Anterior cingulate cortex (tissue), 58 donors: ENCODE measurements around the gene XRCC1.
A peak's percentile ranks its signal among the peaks of the same experiment; 100 is the strongest.
"Not testable (repeated sequence)": the region's sequence is repeated elsewhere in the genome, so short reads cannot be mapped to it uniquely, and the experiment has no call there.

Experiments
- DNase-seq, 58 donors: peaks; one replicate each; lab custom pipeline; 2025; lab: John Stamatoyannopoulos, UW

The XRCC1 gene

DNA sequence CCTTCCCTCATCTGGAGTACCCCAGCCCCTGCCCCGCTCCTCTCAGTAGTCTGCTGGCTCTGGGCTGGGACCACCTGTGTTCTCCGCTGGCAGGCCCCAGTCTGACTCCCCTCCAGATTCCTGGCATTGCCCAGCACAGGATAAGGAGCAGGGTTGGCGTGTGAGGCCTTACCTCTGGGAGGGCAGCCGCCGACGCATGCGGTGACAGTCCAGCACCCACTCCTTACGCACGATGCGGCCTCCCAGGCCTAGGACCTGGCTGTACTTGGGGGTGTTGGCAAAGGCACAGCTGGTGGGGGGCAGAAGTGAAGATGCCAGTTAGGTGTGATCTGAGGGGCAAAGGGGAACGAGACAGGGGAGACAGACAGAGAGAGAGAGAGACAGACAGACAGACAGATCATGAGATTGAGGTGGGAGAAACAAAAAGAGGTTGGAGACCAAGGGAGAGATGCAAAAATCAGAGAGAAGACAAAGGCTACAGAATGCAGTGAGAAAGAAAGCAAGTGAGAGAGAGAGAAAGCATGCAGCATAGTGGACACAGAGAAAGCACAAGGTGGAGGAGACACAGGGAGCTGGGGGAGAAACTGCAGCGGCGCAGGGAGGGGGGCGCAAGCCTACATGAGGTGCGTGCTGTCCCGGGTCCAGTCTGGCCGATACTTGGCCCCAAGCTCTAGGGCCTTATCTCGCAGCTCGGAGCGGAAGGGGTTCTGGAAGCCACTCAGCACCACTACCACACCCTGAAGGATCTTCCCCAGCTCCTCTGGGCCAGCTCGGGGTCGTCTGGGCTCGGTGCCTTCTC lies 23.7 kb downstream of the XRCC1 start:
- DNase-seq = no peak

DNA sequence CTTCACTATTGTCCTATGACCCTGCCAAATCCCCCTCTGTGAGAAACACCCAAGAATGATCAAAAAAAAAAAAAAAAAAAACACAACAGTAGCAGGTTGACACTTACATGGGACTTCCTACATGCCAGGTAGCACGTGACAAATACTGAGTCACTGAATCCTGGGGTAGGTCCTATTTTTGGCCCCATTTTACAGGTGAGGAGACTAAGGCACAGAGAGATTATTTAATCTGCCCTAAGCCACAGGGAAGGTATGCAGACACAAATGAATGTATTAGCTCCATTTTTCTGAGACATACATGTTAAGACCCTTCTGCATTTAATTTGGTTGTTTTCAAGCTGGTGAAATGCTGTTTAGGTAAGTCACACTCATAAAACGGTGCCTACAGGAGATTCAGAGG lies 26.6 kb downstream of the XRCC1 start:
- DNase-seq = no peak

DNA sequence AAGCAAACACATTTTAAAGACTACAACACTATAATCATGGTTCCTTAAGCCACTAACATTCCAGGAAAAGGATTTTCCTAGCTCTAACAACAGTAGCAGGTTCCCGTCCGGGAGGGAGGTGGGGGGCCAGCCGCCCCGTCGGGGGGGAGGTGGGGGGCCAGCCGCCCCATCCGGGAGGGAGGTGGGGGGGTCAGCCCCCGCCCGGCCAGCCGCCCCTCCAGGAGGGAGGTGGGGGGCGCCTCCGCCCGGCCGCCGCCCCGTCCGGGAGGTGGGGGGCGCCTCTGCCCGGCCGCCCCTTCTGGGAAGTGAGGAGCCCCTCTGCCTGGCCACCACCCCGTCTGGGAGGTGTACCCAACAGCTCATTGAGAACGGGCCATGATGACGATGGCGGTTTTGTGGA lies 27.4 kb downstream of the XRCC1 start:
- DNase-seq = not testable (repeated sequence)

DNA sequence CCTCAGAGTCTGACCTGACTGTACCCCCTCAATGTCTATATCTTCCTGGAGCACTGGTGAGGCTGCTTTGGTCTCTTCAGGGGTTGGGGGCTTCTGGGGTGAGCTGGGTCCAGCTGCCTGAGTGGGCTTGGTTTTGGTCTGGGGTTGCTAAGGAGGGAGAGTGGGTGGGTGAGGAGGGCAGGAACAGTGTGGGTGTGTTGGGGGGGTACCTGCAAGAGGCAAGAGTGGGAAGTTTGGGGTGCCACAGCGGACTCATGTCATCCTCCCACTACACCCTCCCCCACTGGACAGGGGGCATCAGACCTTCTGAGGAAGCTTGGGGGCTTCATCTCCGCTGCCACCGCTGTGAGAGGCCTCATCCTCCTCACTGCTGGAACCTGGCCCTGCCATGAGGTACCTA lies 28.7 kb downstream of the XRCC1 start:
- DNase-seq = no peak

DNA sequence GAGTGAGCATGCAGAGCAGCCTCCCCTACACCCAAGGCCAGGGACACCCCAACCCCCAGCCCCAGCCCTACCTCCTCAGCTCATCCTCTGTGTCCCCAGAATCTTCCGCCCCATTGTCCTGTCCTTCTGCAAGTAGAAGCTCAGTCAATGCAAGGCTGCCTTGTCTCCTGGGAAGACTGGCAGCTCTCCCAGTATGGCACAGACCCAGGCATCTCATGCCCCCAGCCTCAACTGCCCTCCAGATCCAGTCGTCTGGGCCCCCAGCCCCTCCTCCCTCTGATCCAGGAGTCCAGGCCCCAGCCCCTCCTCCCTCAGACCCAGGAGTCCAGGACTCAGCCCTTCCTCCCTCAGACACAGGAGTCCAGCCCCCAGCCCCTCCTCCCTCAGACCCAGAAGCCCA lies 29.3 kb downstream of the XRCC1 start:
- DNase-seq = peak in 20 of 58 donors; percentile 3 to 26 (median 14)

DNA sequence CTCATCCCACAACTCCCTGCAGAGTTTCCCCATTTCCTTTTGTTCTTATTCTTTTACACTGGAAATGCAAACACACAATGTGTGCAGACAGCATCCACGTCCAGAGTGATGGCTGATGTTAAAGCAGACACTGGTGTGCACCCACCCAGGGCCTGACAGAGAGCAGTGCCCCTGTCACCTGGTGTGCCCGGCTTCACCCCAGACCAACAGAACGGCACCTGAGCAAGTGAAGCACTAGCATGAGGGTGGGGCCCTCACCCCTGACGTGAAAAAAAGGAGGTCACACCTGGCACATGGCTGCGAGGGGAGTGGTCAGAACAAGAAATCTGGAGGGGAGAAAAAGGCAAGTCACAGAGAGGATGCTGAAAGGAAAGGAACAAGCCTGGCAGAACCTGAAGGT lies 30.1 kb downstream of the XRCC1 start:
- no peak for DNase-seq

DNA sequence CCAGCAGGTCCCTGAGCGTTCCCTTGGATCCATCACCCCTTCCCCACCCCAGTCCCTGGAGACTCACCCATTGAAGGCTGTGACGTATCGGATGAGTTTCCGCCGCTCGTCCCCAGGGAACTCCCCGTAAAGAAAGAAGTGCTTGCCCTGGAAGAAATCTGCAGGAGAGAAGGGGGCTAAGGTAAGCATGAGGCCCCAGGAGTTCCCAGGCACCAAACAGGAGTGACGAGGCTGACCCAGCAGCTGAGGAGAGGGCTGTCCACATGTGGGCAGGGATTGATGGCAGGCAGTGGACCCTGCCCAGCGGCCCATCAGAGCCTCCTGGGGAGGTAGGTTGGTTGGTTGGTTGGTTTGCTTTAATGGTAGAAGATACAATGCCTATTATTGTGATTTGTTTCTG lies 31.2 kb downstream of the XRCC1 start:
- no peak for DNase-seq

DNA sequence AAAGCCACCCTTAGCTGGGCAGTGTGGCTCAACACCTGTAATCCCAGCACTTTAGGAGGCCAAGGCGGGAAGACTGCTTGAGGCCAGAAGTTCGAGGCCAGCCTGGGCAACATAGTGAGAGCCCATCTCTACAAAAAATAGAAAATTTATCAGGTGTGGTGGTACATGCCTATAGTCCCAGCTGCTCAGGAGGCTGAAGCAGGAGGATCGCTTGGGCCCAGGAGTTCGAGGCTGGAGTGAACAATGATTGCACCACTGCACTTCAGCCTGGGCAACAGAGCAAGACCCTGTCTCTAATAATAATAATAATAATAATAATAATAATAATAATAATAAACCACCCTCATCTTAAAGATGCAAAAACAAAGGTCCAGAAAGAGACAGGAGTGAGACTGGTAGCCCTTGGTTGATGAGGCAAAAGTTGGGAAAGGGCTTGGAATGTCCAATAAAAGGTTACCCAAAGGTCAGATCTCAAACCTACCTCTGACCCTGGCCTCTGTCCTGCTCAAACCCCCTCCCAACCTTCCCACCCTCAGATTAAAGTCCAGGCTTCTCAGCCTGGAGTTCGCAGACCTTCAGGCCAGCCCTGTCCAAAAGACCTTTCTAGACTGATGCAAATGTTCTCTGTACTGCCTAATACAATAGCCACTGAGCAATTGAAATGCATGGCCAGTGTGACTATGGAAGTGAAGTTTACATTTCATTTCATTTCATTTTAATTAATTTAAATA lies 33.2 kb downstream of the XRCC1 start:
- DNase-seq = no peak

DNA sequence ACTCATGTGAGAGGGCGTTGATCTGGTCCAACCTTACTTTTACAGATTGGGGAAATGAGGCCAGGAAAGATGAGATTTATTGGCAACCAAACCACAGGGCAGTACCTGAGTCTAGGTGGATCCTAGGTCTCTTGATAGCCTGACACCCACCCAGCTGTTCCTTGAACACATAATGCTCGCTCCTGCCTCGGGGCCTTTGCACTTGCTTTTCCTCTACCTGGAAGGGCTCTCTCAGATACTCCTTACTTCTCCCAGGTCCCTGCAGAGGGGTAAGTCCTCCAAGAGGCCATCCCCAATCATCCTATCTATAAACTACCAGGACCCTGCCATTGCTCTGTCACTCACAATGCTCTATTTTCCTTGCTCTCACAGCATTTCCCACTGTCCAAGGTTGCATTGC lies 34.9 kb downstream of the XRCC1 start:
- DNase-seq = no peak

DNA sequence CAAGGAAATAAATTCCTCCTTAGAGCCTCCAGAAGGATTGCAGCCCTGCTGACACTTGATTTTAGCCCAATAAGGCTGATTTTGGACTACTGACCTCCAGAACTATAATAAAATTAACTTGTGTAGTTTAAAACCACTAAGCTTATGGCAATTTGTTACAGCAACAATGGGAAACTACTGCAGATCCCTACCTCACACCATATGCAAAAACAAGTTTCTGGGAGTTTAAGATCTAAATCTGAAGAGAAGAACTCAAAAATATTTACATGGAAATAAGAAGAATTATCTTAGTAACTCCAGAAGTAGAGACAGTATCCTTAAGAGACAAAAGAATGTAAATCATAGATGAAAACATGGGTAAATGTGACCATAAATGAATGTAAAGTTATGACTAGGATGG lies 36.4 kb downstream of the XRCC1 start:
- no peak for DNase-seq

DNA sequence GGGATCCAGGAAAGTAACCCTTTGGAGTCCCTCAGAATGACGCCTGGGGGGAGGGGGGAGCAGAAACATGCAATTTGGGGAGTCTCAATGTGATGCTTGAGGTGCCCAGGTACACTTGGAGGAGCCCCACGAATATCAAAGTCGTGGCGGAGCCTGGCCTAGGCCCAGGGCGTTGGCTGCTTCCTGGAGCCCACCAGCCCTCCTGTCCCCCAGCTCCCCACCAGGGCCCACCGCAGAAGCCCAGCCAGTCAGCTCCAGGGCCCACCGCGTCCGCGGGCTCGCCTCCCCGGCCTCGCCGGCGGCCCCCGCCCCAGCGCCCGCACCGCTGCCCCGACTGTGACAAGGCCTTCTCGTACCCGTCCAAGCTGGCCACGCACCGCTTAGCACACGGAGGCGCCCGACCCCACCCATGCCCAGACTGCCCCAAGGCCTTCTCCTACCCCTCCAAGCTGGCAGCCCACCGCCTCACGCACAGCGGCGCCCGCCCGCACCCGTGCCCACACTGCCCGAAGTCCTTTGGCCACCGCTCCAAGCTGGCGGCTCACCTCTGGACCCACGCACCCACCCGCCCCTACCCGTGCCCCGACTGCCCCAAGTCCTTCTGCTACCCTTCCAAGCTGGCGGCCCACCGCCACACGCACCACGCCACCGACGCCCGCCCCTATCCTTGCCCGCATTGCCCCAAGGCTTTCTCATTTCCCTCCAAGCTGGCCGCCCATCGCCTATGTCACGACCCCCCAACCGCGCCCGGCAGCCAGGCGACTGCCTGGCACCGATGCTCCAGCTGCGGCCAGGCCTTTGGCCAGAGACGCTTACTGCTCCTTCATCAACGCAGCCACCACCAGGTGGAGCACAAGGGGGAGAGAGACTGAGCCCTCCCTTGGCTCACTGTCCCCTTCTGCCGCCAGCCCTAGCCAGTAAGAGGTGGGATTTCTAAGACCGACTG lies 40.2 kb downstream of the XRCC1 start:
- peak in 53 of 58 donors; percentile 2 to 77 (median 35) for DNase-seq

DNA sequence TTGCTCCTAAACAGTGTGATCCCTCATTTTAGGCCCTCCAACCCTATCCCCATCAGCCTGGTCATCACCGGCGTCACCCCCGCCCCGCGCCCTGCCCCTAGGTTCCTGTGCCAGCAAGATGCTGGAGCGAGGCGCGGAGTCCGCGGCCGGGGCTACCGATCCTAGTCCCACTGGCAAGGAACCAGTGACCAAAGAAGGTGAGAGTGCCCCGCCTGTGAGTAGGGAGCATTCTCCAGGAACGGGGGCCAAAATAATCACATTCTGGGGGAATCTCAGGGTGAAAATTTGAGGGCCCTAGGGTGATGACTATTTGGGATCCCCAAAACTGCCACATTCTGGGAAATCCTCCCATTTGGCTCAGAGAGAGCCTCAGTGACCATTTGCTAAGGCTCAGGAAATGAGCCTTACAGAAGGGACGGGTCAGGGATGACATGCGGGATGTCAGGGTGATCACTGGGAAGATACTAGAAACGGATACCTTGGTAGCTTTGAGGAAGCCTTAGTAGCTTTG lies 41.0 kb downstream of the XRCC1 start:
- DNase-seq = no peak

DNA sequence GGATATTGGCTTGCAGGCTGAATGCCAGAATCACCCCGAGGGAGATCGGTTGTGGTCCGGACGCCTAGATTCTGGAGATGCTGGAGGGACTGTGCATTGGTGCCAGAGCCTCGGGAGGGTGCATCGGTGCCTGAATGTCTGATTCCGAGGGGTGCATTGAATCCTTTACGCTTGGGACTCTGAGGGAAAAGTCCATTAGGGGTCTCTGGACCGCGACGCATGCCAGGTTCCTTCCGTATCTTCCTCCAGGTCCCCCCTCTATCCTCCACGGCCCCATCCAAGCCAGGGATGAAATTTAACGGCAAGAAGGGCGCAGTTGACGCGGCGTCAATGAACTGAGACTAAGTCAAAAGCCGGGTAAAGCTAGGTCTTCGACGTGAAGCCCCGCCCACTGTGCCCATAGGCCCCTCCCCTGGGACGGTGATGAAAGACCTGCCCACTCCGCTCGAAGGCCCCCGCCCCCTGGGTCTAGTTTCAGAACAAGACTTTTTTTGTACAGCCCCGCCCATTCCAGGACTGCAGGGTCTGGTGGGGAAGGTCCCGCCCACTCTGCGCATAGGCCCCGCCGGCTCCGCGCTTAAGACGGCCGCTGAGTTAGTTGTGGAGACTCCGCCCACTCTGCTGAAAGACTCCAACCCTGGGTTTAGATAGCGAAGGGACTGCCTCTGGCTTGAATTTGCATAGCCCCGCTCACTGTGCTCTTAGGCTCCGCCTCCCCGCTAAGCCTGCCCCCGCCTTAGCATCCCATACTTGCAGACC lies 41.6 kb downstream of the XRCC1 start:
- peak; percentile 38 to 99 (median 91) for DNase-seq

DNA sequence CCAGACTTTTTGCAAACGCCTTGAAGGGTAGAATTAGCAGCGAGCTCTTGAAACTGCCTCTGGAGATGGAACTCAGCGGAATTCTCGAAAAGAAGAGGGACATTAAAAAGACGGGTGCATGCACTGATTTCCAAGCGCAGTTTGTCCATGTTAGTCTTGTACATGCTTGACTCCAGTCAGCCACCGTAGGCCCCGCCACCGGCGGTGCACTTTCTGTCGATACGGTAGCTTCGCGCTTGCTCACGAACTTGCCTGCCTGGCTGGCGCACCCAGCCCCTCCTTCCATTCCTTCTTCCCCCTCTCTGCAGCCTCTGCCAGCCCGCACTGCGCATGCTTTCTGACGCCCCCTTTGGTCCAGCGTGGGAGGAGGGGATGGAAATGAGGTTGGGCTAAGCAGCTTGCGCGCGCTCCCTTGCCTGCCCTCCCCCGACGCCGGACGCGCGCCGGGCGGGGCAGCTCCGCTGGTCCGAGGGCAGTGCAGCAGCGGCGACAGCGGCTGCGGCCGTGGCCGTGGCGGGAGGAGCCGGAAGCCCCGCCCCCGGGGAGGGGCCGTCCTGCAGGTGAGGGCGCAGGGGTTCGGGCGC lies 42.3 kb downstream of the XRCC1 start, which contains the start of gene ZNF575:
Gene ZNF575, plus strand, starts transcription at position 227 of the 584 bp plus-strand sequence. CDS start 1,235 bp downstream, outside the sequence.
- DNase-seq = peak; percentile 51 to 97 (median 92)

DNA sequence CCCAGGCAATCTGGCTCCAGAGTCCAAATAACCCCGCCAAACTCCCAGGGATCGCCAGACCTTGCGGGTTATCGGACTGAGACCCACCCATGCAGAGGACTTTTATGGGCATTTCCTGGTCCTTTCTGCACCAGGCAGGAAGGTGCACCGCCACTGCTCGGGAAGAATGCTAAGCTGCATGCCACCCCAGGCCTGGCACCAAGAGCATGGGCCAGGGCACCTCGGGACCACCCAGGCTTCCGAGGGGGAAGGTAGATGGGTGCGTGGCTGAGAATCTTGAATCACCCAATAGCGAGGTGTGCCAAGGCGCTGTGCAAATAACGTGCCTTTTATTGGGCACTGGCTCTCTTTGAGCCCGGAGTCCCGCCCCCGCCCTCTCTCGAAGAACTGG lies 42.8 kb downstream of the XRCC1 start:
- DNase-seq = peak in 29 of 58 donors; percentile 38 to 81 (median 69)

DNA sequence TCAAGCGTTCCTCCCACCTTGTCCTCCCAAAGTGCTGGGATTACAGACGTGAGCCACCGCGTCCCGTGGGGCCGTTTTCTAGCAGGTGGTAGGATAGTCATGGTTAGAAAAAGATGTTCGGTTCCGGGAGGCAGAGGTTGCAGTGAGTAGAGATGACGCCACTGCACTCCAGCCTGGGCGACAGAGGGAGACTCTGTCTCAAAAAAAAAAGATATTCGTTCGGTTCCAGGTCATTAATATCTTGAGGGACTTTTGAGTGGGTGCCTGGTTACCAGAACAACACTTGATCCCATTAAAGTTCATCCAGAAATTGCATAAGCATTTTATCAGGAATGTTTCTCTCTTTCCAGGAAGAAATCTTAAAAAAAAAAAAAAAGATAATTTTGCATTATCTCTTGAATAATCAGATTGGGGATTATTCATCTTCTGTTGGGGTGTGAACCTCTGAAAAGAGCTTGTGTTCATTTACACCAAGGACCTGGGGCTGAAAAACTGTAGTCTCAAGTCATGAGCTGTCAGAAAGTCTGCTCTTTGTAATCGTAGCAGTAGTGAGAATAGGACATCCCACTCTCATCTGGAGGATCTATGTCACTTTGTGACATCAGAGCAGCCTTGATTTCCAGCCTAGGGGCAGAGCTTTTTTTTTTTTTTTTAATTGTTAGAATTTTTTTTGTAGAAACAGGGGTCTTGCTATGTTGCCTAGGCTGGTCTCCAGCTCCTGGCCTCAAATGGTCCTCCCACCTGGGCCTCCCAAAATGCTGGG lies 47.3 kb downstream of the XRCC1 start:
- peak in 9 of 58 donors; percentile 2 to 26 (median 9) for DNase-seq

DNA sequence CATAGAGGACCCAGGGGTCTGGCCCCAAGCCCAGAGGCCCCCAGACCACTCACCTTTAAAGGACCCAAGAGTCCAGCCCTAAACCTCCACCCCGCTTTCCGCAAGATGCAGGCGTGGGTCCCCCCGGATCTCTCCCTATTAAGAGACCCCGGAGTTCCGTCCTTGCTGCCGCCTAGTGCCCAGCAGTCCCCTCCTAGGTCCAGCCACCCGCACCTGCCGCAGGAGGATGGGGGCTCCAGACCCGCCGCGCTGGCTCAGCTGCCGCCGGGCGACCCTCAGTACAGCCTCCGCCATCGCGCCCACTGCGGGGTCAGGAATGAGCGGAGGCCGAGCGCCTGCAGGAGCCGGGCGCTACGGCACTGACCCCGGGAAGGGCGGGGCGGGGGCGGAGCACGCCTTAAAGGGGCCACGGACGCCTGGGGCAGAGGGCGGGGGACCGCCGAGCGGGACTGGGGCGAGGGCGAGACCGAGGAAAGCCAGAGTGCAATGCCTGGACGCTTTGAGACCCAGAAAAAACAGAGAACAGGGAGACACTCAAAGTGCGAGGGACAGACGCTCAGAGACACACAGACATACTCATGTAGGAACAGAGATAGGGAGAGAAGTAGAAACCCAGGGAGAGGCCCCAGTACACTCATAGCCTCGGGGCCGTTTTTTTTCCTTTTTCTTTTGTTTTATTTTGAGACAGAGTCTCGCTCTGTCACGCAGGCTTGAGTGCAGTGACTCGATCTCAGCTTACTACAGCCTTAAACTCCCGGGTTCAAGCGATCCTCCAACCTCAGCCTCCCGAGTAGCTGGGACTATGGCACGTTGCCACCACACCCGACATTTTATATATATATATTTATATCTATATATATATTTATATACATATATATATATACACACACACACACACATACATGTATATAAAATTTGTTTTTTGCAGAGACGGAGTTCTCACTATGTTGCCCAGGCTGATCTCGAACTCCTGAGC lies 48.2 kb downstream of the XRCC1 start, which contains the start of gene ETHE1:
Gene ETHE1, minus strand, starts transcription at position 318 of the 976 bp plus-strand sequence. Its CDS starts 24 bp downstream, at position 294.
- DNase-seq = peak in 56 of 58 donors; percentile 23 to 86 (median 69)
